ENCODE measurements around the gene CACNA1C.

Gene CACNA1C

GRCh38 chr12:2641207-2641606 is 588.4 kb downstream of the CACNA1C start:
- DNase-seq (ENCODE audit: low read depth, low spot score): no peak

DNA sequence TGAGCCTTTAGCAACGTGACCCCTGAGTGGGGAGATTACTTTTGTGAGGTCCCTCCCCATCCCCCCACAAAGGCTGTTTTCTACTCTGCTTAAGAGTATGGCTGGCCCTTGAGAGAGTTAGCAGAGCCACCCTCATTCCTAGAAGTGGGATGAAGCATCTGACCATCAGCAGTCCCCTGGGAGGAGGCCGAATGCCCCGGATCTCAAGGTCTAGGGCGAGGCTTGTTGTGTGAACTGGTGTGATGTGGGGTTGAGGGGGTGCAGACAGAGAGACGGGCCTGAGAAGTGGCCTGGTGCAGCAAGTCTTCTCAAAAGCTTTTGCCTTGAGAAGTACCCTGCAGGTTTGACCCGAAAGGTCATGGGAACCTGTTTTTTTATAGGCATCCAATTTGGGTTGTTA is 589.0 kb downstream of the CACNA1C start:
- DNase-seq (ENCODE audit: low read depth, low spot score): no peak

DNA sequence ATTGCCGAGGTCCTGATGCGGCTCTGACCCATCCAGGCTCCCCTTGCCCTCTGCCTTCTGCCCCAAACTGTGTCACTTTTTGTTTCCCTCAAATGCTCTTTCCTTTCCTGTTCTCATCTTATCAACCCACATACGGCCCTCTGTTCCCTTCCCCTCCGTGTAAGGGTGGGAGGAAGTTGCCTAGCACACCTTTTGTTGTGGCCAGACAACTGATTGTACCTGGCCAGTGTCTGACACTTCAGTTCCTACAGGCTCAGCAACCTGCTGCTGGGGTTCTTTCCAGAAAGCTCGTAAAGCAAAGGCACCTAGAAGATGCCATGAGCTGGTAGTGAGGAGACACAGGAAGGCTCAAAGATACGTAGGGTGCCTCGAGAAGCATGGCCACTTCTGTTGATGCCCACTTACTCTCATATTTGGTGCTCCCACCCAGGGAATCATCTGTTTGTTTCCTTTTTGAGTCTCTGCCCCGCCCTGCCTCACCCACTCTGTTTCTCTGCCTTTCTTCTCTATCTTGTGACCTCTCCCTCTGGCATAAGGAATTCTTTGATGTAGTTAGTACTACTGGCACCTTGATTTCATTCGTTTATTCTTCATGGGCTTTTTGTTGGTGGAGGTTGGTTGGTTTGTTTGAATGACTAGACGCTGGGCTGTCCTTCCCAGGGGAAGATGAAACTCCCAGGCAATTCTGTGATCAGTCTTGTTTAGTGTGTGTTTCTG is 589.5 kb downstream of the CACNA1C start:
- DNase-seq (ENCODE audit: low read depth, low spot score): no peak

- DNase-seq (ENCODE audit: low read depth, low spot score): no peak
These were observed 590.2 kb downstream of the CACNA1C start for GRCh38 chr12:2642896-2643425.

GRCh38 chr12:2643576-2644135 is 590.9 kb downstream of the CACNA1C start:
- no peak for DNase-seq (ENCODE audit: low read depth, low spot score)

- no peak for DNase-seq (ENCODE audit: low read depth, low spot score)
These were observed 592.1 kb downstream of the CACNA1C start for GRCh38 chr12:2644683-2645405.

- DNase-seq (ENCODE audit: low read depth, low spot score): no peak
These were observed 592.7 kb downstream of the CACNA1C start for GRCh38 chr12:2645460-2645859.

DNA sequence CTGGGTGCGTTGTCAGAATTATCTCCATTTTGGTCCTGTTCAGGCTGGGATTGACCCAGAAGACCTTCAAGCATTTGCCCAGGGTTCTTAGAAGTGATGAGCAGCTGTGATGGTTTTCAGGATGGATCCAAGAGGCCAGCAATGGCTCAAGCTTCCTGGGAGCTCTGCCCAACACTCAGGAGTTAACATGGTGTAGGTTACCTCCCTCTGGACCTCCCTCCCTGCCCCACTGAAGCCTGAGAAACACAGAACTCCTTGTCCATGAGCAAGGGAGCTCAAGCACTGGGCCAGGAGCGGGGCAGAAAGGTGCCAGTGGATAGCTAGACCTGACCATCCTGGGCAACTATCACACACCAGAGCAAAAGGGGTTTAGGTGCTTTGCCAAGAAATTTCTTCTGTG is 593.6 kb downstream of the CACNA1C start:
- no peak for DNase-seq (ENCODE audit: low read depth, low spot score)

GRCh38 chr12:2647186-2647585 is 594.4 kb downstream of the CACNA1C start:
- DNase-seq (ENCODE audit: low read depth, low spot score): no peak

GRCh38 chr12:2648406-2648805 is 595.6 kb downstream of the CACNA1C start:
- no peak for DNase-seq (ENCODE audit: low read depth, low spot score)

DNA sequence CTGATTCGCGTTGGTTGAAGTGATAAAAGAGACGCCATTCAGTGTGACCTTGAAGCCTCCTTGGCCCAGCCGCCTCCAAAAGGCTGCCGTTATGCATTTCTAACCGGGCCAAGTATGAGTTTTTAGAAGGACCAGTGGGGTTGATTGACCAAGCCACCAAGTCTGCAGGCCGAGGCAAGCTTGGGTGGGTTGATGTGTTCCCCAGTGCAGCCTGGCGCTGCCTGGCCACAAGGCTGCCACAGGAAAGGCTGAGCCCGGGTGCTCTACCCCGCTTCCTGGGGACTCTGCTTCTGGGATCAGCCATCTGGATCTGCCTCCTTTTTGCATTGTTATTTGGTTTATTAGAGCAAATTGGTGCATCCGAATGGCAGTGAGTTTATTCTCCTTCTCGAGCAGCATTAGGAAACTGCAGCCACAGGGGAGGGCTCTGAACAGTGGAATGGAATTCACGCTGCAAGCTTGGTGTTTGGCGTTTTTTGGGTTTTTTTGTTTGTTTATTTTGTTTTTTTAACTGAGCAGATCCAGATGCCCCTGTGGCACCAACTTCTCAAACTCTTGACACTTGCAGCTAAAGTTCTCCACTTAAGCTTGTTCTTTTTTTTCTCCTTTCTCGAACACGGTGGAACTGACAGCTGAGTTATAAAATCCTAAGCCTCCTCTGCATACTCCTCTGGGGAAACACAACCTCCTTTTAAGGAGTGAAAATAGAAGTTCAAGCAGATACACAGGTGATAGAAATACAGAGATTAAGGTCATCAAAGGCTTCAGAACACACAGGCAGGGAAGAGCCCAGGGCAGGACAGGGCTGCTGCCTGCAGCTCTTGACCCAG is 596.6 kb downstream of the CACNA1C start:
- no peak for DNase-seq (ENCODE audit: low read depth, low spot score)

- DNase-seq (ENCODE audit: low read depth, low spot score): no peak
These were observed 597.7 kb downstream of the CACNA1C start for GRCh38 chr12:2650261-2651067.

- DNase-seq (ENCODE audit: low read depth, low spot score): no peak
These were observed 598.5 kb downstream of the CACNA1C start for GRCh38 chr12:2651068-2651965.

DNA sequence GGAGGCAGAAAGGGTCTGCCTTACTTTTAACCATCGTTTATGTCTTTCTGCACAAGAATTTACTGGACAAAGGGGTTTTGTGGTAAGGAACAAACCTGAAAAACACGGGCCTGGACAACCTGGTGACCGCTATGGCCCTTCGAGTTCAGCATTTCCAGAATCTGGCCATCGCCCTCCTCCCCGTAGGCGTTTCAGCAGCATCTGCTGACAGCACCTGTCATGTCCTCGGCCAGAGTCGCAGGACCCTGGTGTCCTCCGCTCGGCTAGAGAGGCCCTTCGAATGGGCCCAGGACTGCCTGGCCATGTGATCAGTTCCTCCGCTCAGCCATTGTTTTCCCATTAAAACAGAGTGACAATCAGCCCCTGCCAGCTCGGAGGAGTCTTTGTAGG is 599.2 kb downstream of the CACNA1C start:
- DNase-seq (ENCODE audit: low read depth, low spot score): no peak

DNA sequence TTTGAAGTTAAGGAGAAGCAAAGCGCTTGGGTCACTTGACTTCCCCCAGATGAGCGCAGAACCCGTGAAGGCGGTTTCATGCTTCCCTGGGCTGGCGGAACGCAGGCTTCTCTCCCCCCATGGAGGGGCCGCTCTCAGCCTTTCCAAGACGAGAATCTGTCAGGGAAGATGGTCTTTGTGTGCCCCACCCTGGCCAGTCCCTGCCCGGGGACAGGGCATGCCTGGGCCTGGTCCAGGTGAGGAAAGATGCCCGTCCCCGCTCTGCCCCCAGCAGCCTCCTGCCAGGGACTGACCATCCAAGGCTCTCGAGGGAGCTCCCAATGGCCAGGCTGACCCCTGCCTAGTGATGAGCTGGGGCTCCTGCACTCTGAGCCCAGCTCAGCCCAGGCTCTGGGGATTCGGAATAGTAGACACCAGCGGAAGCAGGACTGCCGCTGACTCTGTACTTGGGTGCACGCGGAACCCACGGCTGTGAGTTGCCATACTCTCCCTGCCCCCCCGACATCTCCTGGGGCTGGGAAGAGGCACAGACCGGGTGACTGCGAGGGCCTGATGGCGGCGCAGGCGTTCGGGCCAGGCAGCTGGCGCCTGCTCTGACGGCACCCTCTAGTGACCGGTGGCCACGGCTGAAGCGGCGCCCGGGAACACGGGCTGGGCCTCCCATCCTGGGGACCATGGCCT is 599.8 kb downstream of the CACNA1C start:
- DNase-seq (ENCODE audit: low read depth, low spot score): no peak

GRCh38 chr12:2653461-2653965 is 600.7 kb downstream of the CACNA1C start:
- DNase-seq (ENCODE audit: low read depth, low spot score): no peak

- DNase-seq (ENCODE audit: low read depth, low spot score): no peak
These were observed 601.5 kb downstream of the CACNA1C start for GRCh38 chr12:2654311-2654710.

- DNase-seq (ENCODE audit: low read depth, low spot score): no peak
These were observed 602.0 kb downstream of the CACNA1C start for GRCh38 chr12:2654741-2655140.

GRCh38 chr12:2662524-2662923 is 609.7 kb downstream of the CACNA1C start:
- no peak for DNase-seq (ENCODE audit: low read depth, low spot score)
